GM20000 (cell line): Measurements from ENCODE around the gene DCST2.

Experiments
- DNase-seq: peaks from one replicate; pipeline ENCODE4 v3.0.0; 2012; ENCODE audit warnings: low spot score
- TF ChIP-seq, protein P1 (sequence below): IDR thresholded peaks from 2 replicates; pipeline ENCODE4 v1.5.1; 2012; ENCODE audit warnings: mild to moderate bottlenecking, control low read depth; ENCODE audit errors: extremely low read depth, missing control alignments

DCST2 gene

DNA sequence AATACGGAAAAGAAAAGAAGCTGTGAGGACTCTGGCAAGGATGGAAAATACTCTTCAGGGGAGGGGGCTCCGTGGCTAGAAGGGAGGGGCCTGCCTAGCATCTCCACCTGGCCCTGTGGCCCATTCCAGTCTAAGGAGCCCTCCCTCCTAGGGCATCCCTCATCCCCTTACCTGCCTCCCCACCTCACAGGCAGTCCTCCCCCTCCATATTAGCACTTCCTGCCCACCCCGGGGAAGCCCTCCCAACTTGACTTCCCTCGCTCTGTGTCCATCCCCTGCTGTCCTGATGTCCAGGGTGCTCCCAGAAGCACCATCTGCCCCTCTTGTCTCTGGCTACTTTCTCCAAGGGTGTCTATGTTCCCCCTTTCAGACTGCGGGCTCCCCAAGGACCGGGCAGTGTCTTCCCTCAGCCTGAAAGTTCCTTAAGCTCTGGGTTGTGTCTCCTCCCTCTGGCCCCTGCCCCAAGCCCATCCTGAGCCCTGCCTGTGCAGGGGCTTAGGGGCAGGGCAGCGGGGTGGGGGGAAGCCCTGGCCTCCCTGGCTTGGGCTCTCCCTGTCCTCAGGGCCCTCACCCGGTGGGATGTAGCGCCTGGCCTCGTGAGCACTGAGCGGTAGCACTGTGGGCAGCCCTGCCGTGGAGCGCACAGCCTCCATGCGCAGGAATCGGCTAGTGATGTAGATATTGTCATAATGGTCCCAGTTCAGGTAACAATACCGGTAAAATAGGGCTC is 3.9 kb downstream of the DCST2 start:
- TF ChIP-seq, protein P1, sequence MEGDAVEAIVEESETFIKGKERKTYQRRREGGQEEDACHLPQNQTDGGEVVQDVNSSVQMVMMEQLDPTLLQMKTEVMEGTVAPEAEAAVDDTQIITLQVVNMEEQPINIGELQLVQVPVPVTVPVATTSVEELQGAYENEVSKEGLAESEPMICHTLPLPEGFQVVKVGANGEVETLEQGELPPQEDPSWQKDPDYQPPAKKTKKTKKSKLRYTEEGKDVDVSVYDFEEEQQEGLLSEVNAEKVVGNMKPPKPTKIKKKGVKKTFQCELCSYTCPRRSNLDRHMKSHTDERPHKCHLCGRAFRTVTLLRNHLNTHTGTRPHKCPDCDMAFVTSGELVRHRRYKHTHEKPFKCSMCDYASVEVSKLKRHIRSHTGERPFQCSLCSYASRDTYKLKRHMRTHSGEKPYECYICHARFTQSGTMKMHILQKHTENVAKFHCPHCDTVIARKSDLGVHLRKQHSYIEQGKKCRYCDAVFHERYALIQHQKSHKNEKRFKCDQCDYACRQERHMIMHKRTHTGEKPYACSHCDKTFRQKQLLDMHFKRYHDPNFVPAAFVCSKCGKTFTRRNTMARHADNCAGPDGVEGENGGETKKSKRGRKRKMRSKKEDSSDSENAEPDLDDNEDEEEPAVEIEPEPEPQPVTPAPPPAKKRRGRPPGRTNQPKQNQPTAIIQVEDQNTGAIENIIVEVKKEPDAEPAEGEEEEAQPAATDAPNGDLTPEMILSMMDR, result no peak
- no peak for DNase-seq

DNA sequence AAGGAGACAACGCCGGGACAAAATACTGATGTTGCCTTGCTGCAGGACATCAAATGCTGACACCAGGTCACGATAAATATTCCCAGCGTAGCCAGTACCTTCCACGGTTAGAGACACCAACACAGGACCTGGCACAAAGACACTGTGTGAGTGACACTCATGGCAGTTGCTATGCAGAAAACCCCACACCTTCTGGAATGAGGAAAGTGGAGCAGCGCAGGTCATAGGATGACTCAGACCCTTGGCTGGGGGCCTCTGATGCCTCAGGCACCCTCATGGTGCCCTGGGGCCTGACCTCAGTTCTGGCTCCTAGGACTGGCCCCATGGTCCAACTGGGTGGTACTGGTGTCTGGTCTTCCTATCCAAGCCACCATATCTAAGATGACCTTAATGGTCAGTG is 7.0 kb downstream of the DCST2 start:
- DNase-seq, result no peak
- TF ChIP-seq, protein P1, result no peak

DNA sequence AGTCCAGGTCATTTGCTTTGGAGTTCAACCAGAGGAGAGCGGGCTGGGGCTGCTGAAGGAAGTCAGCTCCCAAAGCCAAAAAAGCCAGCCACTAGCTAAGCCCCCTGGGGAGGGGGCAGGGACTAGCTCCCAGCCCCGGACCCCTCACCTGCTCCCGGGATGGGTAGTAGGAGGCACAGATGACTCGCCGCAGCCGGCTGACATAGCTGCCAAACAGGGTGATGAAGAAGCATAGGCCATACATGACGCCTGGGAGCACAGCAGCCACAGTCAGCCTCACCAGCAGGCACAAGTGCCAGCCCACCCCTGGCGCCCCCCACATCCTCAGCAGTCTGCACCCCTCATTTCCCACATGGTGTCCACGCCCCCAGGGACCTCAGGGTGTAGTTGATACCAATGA is 7.4 kb downstream of the DCST2 start:
- DNase-seq, result no peak
- TF ChIP-seq, protein P1, result no peak

DNA sequence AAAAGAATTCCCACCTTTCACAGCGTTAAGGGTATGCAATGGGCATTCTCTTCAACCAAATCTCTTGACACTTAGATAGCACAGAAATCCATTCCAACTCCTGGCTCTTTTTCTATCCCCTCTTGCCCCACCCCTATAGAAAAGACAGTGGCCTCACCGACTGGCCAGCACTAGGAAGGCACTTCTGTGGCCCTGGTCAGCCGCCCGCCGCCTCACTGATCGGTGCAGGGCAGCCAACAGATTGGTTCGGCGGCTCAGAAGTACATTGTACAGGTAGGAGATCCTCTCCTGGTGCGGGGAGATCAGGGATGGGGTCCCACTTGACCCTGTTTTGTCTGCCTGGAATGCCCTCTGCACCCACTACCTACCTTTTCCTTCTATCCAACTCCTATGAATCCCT is 9.3 kb downstream of the DCST2 start:
- no peak for DNase-seq
- TF ChIP-seq, protein P1, result no peak

DNA sequence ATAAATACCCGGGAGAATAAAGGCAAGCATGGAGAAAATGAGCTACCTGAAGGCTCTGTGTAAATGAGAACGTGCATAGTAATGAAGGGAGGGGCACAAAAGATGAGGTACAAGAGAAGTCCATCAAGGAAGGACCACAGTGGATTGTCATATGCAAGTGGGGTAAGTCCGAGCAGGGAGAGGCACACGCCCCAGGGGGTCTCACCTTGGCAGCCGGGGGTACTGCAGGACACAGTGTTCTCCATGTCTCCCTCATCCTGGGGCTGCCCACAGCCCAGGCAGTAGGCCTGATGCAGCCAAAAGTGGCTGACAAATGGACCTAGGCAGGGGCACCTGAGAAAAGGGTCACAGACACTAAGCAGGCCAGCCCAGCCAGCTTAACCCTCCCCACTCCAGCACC is 10.0 kb downstream of the DCST2 start:
- no peak for DNase-seq
- TF ChIP-seq, protein P1, result no peak

DNA sequence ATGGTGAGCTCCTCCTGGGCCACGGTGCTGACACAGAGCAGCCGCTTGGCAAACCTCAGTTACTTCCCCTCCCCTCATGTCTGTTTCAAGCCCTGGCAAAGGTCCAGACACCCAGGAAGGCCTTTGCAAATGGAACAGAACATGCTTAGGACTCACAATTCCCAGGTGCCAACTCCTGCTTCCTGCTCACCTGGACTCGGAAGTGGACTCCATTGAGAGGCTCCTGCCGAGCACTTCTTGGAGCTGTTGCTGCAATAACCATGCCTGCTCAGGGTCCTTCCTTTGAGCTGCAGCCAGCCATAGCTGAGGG is 10.7 kb downstream of the DCST2 start:
- TF ChIP-seq, protein P1, result no peak

DNA sequence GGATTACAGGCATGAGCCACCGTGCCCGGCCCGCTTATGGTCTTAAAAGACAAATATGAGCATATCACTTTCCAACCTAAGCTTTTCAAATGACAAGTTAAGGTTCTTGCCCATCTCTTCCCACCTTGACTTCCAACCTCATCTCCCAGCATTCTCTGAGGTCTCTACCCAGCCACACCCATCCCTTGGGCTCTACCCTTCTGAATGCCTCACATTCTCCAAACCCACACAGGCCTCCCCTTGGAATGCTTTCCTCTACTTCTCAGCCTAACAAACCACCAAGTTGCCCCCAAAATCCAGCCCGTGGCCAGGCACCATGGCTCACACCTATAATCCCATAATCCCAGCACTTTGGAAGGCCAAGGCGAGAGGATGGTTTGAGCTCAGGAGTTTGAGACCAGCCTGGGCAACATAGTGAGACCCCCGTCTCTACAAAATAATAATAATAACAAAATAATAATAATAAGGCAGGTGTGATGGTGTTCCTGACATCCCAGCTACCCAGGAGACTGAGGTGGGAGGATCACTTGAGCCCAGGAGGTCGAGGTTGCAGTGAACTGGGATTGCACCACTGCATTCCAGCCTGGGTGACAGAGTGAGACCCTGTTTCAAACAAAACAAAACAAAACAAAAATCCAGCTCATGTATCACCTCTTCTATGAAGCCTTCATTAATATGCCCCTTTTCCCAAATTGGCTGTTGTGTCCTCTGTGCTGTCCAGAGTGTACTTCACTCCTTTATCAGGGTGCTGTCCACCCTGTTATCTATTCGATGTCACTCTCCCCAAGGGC is 11.2 kb downstream of the DCST2 start:
- TF ChIP-seq, protein P1, result no peak
- no peak for DNase-seq

More for the DNA sequence above, 10.7 kb downstream of the DCST2 start:
- no peak for DNase-seq
